ENCODE measurements around the gene NKD1.

Gene NKD1

DNA sequence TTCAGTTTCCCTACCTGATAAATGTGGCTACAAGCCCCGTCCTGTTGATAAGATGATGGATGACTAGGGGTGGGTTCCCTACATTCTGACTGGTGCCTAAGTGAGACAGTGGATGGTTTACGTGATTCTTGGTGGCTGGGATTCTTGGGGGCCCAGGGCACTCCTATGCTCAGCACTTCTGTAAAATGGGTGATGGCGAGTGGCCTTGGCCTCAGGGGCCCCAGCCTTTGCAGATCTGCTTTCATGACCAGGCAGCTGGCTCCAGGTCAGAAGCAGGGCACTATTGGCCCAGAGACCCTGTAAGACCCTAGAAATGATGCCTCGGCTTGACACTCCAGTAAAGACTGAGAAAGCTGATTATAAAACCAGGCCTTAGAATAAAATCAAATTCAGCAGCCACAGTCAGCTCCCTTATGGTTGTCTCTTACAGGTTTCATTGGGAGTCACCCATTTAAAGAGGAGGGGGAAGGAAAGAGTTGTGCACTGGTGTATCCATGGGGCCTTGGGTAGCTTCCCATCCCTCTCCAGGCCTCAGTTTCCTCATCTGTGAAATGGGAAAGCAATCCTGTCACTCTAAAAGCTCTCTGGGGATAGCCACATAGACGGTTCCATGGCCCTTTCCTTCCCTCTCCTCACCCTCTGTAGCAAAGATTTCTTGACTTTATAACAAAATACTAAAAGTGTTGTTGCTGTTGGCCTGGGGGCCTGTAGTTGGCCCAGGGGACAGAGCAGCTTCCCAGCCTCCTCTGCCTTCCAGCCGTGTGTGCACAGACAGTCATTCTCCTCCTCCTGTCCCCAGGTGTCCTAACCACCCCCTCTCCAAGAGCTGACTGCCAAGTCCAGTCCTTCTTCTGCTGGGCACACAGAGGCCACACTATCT is 131.7 kb downstream of the NKD1 start:
- DNase-seq = no peak

DNA sequence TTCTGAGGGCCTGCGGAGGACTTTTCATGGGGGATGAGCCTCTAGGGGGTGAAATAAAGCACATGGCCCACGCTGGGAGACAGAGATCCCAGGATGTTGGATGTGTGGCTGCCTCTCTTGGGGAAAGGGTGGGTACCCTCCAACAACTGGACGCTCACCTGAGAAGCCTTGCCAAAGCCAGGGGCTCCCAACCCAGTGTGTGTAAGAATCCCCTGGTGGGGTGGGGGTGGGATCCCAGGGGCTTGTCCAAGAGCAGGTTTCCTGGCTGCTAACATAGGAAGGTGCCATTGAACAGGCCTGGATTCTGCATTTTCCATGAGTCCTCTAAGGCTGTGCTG is 132.3 kb downstream of the NKD1 start:
- no peak for DNase-seq

DNA sequence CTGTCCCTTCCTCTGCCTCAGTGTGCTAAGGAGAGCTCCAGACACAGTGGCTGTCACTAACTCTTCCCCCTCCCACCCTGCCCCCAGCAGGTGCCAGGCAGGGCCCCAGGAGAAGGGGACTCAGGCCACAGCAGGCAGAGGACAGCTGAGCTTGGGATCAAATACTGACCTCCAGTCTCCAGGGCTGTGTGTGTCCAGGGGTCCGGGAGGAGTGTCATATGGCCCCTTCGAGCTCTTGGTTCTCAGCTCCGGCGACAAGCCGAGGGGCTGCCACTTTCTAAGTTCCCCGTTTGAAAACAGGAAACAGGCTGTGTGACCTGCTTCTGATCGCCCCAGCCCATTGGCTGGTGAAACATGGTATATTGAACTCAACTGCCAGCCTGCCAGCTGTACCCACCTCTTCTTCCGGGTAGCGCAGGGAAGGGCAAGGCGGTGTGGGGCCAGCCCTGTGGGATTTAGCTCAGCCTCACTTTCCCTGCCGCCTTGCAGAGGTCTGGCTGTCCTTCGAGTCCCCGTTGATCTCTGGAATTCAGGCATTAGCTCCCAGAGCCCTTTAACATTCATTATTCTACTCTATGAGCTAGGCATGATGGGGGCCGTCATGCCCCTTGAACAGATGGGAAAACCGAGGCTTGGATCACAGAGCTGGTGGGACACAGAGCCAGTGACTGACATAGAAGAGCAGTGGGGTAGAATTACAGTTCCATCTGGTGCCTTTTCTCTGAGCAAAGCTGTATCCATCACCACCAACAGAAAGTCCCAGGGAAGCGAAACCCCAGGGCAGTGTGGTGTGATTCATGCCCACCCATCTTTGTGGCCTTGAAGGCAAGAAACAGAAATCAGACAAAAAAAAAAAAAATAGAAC is 133.1 kb downstream of the NKD1 start, which contains the start of gene SNX20:
Gene SNX20 (minus strand): TSS at position 292 of the 865 bp plus-strand sequence. CDS start 3,786 bp downstream, outside the sequence.
- DNase-seq = no peak

DNA sequence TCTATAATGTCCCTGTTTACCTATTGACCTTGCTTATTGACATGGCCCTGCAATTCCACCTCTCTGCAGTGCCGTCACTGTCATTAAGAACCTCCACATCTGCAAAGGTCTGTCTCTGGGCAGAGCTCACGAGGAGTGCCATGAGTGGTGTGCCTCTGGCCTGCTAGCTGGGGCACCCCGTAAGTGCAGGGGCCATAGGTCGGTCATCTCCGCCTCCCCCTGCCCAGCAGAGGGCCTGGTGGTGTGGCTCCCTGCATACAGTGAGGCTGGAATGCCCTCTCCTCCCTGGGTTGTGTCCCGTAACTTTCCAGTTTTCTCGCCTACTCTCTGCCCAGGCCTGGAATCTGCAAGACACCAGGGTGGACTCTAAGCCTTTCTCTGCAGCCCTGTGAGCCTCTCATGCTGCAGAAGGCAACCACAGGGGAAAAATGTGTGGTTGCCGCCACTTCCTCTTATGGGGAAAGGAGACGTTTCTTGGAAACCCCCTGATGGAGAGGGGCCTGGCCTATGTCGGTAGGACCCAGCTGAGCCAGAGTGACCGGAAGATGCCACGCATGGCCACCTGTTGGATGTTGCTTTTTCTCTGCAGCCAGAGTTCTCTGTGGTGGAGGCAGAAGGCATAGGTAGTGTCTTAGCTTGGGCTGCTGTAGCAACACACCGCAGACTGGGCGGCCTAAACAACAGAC is 135.6 kb downstream of the NKD1 start:
- DNase-seq = no peak

DNA sequence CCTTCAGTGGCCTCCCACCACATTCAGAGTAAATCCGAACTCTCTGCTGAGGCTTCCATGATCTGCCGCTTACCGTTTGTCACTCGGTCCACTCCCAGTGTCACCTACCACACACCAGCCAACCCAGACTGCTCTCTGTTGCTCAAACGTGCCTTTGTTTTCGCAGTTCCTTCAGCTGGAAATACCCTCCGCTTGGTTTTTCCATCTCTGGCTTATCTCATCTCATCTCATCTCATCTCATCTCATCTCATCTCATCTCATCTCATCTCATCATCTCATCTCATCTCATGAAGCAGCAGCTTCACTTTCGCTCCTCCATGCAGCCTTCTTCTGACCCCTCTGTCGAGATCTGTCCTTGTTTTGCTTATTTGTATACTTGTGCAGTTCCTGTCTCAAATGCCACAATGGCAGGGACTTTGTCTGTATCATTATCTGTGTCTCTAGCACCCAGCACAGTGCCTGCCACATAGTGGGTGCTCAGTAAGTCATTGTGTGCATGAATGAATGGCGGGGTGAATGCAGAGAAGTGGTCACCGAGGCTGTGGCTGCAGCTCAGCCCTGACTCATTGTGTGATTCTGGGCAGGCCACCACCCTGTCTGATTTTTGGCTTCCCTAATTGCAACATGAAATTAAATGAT is 136.7 kb downstream of the NKD1 start:
- DNase-seq = no peak

DNA sequence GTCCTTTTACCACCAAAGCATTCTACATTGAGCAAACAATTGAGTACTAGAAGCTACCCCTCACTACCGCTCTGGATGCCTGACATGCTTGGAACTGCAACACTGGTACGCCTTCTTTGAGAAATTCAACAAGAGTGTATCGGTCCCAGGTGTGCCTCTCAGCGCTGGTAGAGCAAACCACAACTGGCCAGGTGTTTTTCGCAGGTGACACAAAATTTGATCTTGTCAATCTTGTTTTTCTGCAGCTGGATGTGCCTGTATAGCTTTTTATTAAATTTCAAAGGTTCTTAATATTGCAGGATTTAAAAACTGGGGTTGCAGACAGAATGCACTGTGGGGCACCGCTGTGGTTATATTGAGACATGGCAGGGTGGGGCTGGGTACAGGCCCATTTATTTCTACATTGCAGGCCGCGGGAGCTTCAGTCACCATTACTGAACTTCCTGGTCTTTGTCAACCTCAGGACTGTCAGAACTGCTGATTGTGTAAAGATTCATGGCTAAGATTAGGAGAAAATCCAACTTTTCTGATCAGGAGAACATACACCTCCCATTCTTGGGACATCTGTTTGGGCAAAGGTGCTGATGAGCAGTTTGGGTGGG is 137.4 kb downstream of the NKD1 start:
- no peak for DNase-seq

DNA sequence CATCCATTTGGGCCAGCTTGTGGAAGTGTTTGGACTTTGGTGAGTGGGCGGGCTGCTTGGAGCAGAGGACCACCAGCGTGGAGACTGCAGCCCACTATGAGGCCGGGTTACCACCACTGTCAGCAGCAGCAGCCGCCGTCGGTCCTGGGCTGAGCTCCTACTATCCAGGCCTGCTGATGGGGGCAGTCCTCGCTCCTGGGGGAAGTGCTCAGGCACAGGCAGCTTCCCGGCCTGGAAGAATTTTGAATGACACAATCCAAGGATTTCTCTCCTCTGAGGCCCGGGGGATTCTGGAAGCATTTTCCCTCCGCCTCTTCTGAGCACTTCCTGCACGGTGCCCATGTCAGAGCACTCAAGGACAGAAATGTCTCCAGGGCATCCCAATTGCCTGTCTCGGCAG is 139.9 kb downstream of the NKD1 start:
- no peak for DNase-seq

DNA sequence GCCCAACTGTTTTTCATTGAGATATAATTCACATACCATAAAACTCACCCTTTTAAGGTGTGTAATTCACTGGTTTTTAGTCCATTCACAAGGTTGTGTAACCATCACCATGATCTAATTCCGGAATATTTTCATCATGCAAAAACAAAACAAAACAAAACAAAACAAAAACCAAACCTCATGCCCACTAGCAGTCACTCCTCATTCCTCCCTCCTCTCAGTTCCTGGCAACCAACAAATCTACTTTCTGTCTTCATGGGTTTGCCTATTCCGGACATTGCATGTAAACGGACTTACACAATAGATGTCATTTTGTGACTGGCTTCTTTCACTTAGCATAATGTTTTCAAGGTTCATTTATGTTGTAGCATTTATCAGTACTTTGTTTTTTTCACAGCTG is 140.7 kb downstream of the NKD1 start:
- no peak for DNase-seq

DNA sequence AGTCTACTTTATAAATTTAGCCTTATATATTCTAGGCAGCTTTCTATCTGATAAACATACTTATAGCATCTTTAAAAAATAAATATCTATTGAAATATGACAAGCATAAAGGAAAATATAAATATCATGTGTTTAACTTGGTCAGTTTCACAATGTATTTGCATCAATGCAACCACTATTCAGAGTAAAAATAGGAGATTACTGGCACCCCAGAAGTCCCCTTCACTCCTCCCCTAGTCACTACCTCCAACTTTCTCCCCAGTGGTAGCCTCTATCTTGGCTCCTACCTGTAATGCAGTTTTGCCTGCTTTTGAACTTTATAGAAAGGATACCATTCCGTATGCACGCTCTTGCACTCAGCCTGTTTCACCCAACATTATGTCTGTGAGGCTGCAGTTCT is 142.0 kb downstream of the NKD1 start:
- DNase-seq = no peak

DNA sequence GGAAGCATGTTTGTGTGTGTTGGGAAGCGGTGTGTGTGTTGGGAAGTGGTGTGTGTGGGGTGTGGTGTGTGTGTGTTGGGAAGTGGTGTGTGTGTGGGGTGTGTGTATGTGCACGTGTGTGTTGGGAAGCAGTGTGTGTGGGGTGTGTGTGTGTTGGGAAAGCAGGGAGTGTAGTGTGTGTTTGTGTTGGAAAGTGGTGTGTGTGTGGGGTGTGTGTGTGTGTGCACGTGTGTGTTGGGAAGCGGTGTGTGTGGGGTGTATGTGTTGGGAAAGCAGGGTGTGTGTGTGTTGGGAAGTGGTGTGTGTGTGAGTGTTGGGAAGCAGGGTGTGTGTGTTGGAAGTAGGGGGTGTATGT is 144.4 kb downstream of the NKD1 start:
- DNase-seq = no peak

DNA sequence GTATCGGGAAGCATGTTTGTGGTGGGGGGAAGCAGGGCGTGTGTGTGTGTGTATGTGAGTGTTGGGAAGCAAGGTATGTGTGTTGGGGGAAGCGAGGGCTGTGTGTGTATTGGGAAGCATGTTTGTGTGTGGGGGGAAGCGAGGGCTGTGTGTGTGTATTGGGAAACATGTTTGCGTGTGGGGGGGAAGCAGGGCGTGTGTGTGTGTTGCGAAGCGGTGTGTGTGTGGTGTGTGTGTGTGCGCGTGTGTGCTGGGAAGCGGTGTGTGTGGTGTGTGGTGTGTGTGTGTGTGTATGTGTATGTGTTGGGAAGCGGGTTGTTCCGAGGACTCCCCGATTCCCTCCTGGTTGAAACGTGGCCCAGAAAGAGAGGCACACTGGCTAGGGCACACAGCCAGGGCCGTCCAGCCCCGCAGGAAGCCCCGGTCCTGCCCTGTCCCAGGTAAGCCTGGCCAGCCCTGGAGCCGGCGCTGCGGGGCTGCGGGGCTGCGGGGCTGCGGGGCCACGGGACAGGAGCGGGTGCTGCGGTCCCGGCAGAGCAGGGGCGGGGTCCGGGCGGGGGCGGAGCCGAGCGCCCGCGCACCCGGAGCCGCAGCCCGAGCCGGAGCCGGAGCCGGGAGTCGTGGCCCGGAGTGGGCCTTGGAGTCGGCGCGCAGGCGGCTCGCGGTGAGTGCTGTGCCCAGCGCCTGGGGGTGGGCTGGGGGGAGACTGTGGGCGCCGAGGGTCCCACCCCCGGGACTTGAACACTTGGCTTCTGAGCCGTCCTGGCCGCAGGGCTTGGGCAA is 145.0 kb downstream of the NKD1 start, which contains the start of gene NOD2:
Gene NOD2 (plus strand): TSS at position 608 of the 783 bp plus-strand sequence. CDS start 5,890 bp downstream, outside the sequence.
- DNase-seq = peak; percentile 1

DNA sequence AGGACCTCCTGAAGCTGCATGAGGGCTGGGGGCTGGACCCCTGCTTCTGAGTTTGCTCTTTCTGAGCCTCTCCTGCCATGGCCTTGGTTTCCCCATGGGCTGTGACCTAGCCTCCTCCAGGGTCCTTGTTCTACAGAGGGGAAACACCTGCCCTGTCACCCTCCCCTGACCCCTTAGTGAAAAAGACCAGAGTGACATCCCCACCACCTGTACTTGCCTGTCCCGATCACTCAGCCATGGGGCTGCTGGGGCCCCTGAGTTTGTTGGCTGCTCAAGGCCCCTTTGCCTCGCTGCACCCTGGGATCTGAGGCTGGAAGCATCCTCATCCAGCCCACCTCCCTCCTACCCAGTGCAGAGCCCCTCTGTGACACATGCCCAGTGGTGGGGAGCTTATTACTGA is 146.0 kb downstream of the NKD1 start:
- no peak for DNase-seq

DNA sequence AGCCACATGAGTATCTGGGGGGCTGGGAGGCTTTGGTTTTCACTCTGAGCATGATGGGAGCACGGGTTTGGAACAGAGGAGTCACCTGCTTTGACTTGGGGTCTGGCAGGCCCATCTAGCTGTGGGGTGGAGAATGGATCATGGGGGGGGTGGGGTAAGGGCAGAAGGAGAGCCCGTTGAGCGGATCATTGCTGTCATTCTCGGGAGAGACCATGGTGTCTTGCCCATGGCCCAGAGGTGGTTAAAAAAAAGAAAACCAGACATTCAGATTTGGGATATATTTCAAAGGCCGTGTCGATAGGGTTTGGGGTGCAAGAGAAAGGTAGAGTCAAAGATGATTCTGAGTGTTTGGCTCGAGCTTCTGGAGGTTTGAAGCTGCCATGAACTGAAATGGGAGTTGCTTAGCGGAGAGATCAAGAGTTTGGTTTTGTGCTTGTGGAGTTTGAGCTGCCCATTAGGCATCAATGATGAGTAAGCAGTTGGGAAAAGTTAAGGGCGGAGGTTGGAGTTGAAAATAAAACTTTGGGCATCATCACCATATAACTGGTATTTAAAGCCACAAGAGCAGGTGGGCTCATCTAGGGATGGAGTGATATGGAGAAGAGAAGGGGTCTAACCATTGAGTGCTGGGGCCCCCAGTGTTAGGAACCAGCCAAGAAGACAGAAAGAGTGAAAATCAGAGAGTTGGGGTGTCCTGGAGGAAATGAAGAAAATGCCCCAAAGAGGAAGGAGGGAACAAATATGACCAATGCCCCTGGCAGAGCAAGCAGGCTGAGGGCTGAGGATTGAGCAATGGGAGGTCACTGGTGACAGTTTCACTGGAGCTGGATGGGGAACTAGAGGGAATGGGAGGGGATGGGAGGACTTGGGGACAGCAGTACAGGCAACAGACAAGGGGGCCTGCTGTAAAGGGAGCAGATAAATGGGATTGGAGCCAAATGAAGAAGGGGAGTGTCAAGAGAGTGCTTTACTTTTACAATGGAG is 147.1 kb downstream of the NKD1 start:
- DNase-seq = no peak

DNA sequence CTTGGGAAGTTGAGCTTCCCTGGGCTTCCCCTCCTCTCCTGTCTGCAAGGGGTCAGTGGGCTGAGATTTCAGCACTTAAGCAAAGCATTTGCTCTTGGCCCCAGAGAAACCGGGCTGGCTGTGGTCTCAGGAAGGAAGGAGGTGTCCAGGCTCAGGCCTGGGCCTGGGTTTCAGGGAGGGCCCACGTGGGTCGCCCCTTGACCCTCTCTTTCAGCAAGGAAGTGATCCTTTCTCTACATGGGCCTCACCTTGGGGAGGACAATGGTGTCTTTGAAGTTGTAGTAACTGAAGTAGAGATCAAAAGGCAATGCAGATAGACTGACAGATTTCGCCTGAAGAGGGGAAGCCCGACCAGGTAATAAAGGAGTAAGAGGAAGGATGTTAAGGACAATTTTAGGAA is 147.9 kb downstream of the NKD1 start:
- no peak for DNase-seq

DNA sequence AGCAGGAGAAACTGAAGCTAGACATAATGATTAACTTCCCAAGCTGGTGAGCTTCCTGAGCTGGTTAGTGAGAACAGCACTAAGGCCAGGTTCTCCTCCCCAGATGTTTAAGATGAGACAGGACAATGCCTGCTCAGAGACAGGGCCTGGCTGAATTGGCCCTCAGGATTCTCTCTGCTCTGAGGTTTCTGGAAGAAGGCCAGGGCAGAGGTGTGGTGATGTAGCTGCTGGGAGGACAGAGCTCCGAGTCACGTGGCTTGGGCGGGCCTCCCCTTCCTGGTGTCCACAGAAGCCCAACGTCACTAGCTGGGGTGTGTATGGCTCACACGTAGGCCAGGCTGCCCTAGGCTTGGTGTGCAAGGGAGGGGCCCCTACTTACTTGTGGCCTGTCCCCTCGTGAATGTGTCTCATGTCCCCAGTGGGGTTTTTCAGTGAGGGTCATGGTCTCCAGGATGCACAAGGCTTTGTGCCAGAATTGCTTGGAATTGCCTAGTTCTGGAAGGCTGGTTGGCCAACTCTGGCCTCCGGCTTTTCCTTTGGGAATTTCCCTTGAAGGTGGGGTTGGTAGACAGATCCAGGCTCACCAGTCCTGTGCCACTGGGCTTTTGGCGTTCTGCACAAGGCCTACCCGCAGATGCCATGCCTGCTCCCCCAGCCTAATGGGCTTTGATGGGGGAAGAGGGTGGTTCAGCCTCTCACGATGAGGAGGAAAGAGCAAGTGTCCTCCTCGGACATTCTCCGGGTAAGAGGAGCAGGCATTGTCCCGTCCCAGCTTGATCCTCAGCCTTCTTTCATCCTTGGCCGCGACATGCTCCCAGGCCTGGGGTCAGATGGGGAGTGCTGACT is 148.6 kb downstream of the NKD1 start:
- DNase-seq = peak; percentile 46

DNA sequence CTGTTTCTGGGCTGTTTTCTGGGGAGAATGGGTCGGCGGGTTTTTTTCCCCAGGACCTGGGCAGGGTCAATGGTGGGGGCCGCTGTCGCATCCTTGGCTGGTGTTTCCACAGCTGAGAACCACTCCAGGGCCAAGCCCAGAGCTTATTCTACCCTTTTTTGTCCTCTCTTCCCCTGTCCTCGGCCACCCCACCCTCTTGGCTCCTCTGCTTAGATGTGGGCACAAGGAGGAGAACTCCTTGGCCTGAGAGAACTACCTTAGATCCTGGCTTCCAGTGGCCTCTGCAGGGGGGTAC is 149.2 kb downstream of the NKD1 start:
- no peak for DNase-seq

DNA sequence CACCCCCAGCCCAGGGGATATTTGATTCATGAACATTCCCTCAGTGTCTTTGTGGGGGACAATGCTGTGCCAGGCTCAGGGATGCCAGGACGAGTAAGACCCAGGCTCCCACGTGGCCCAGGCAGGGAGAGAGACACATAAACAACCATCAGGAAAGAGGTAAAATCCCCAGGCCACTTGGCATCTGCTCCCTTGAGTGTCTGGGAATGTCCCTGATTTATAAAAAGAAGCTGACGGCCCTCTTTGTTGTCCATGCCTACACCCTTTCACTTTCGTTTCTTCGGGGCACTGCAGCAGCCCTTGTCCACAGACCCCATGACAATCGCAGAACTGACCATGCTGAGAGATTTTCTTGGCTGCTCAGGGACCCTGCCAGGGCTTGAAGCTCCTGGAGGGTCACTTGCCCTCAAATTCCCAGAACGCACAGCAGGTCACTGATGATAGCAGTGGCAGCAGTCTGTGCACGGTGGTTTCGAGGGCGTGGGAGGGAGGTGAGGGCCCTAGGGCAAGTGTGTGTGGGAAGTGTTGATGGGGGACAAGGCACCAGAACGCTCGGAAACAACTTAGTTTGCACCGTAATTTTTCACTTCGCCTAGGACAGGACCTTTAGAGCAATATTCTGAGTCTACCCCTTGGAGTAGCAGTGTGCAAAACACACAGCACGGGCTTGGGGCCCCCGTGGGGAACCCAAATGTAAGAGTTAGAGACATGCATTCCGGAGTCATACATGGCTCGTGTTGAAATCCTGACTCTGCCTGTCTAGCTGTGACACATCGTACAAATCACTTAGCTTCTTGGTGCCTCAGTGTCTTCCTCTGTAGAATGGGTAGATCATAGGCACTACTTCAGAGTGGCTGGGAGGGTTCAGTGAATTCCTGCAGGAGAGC is 149.9 kb downstream of the NKD1 start:
- no peak for DNase-seq
